ENCODE measurements around the gene OPTC. TPM values are rescaled to one million over a fixed set of nuclear protein-coding genes. Genes with fewer than 3 reads are reported as not detected.

OPTC gene
- total and polyA plus RNA-seq, 10 donors, result not detected

GRCh38 chr1:203508463-203509073 is 14.6 kb downstream of the OPTC start:
- intact Hi-C loops (cut with DNase I; ENCODE audit: low total_unique reads), result no loop called here
- 79 to 89% (median 84%) methylated on average over 10 of the region's 10 CpGs for WGBS, 5 donors
- no peaks in the 10 kb centered on the region for H3K36me3 ChIP-seq
- H3K27ac ChIP-seq, result no peak overlapping the region
- no peaks in the 10 kb centered on the region for H3K9me3 ChIP-seq
- H3K4me1 ChIP-seq, result peaks cover 3 to 49% (median 19%) of the 10 kb centered on the region in 6 donors
- H3K4me3 ChIP-seq, result no peak overlapping the region
- peaks cover 0 to 13% (median 0%) of the 10 kb centered on the region in 7 donors for H3K27me3 ChIP-seq (replicated peaks in 1 of 7)
- TF ChIP-seq POLR2A (IDR thresholded peaks at IDR 0.05), result no peak
- no peak for DNase-seq

GRCh38 chr1:203509135-203509534 is 15.2 kb downstream of the OPTC start:
- Histone ChIP-seq H3K36me3 (no peaks in the 10 kb centered on the region), H3K9me3 (no peaks in the 10 kb centered on the region), H3K27me3 (replicated peaks in 1 of 7) (peaks cover 0 to 14% (median 0%) of the 10 kb centered on the region in 7 donors), H3K27ac (no peak overlapping the region), H3K4me3 (no peak overlapping the region), H3K4me1 (peaks cover 3 to 52% (median 21%) of the 10 kb centered on the region in 6 donors)
- TF ChIP-seq POLR2A (IDR thresholded peaks at IDR 0.05) (no peak), POLR2AphosphoS5 (IDR thresholded peaks at IDR 0.05) (no peak), CTCF (IDR thresholded peaks at IDR 0.05 in 8 of 11, conservative IDR thresholded peaks at IDR 0.05 in 3 of 11) (no peak)
- intact Hi-C loops (cut with DNase I; ENCODE audit: low total_unique reads), result no loop called here
- DNase-seq, result no peak
- 43 to 88% (median 57%) methylated on average over 1 of the region's 1 CpG for WGBS, 5 donors

- Histone ChIP-seq H3K4me1 (peaks cover 3 to 44% (median 18%) of the 10 kb centered on the region in 6 donors), H3K9me3 (no peaks in the 10 kb centered on the region), H3K27ac (no peak overlapping the region), H3K27me3 (replicated peaks in 1 of 7) (peaks cover 0 to 31% (median 0%) of the 10 kb centered on the region in 7 donors), H3K4me3 (no peak overlapping the region), H3K36me3 (no peaks in the 10 kb centered on the region)
- intact Hi-C loops (cut with DNase I; ENCODE audit: low total_unique reads), result no loop called here
- 67 to 83% (median 79%) methylated on average over 6 of the region's 6 CpGs for WGBS, 5 donors
- TF ChIP-seq POLR2AphosphoS5 (IDR thresholded peaks at IDR 0.05) (no peak), POLR2A (IDR thresholded peaks at IDR 0.05) (no peak)
- DNase-seq, result no peak
These were observed 17.6 kb downstream of the OPTC start for GRCh38 chr1:203511513-203511912.

GRCh38 chr1:203511930-203512329 is 18.0 kb downstream of the OPTC start:
- Histone ChIP-seq H3K9me3 (no peaks in the 10 kb centered on the region), H3K4me1 (peaks cover 3 to 41% (median 17%) of the 10 kb centered on the region in 6 donors), H3K27ac (no peak overlapping the region), H3K27me3 (replicated peaks in 1 of 7) (peaks cover 0 to 35% (median 0%) of the 10 kb centered on the region in 7 donors), H3K36me3 (no peaks in the 10 kb centered on the region), H3K4me3 (no peak overlapping the region)
- DNase-seq, result no peak
- TF ChIP-seq POLR2A (IDR thresholded peaks at IDR 0.05), result no peak
- no peak for TF ChIP-seq POLR2AphosphoS5 (IDR thresholded peaks at IDR 0.05)
- no peak for TF ChIP-seq CTCF (IDR thresholded peaks at IDR 0.05 in 8 of 11, conservative IDR thresholded peaks at IDR 0.05 in 3 of 11)
- intact Hi-C loops (cut with DNase I; ENCODE audit: low total_unique reads), result no loop called here
- 77 to 89% (median 83%) methylated on average over 4 of the region's 4 CpGs for WGBS, 5 donors

- Histone ChIP-seq H3K4me3 (no peak overlapping the region), H3K36me3 (no peaks in the 10 kb centered on the region), H3K9me3 (no peaks in the 10 kb centered on the region), H3K27ac (no peak overlapping the region), H3K4me1 (peaks cover 0 to 36% (median 11%) of the 10 kb centered on the region in 6 donors), H3K27me3 (replicated peaks in 1 of 7) (peaks cover 0 to 41% (median 0%) of the 10 kb centered on the region in 7 donors)
- TF ChIP-seq POLR2AphosphoS5 (IDR thresholded peaks at IDR 0.05) (no peak), POLR2A (IDR thresholded peaks at IDR 0.05) (no peak), CTCF (IDR thresholded peaks at IDR 0.05 in 8 of 11, conservative IDR thresholded peaks at IDR 0.05 in 3 of 11) (no peak)
- WGBS, 5 donors, result 50 to 85% (median 66%) methylated on average over 1 of the region's 1 CpG
- intact Hi-C loops (cut with DNase I; ENCODE audit: low total_unique reads), result no loop called here
- no peak for DNase-seq
These were observed 18.5 kb downstream of the OPTC start for GRCh38 chr1:203512517-203512847.
